GM18505 (cell line): Measurements from ENCODE around the gene ICAM2.
"Not testable (repeated sequence)": the region's sequence is repeated elsewhere in the genome, so short reads cannot be mapped to it uniquely, and the experiment has no call there.

ENCODE experiments used
- ATAC-seq: cut with Tn5 transposase; IDR thresholded peaks from one replicate; pipeline ENCODE4 v1.9.1; 2021; ENCODE audit not compliant: unreplicated experiment
- POLR2A ChIP-seq: IDR thresholded peaks from 4 replicates; pipeline ENCODE4 v1.6.1; 2011; ENCODE audit warnings: borderline replicate concordance; ENCODE audit not compliant: insufficient read depth, insufficient read length; ENCODE audit errors: extremely low read depth

Gene ICAM2

DNA sequence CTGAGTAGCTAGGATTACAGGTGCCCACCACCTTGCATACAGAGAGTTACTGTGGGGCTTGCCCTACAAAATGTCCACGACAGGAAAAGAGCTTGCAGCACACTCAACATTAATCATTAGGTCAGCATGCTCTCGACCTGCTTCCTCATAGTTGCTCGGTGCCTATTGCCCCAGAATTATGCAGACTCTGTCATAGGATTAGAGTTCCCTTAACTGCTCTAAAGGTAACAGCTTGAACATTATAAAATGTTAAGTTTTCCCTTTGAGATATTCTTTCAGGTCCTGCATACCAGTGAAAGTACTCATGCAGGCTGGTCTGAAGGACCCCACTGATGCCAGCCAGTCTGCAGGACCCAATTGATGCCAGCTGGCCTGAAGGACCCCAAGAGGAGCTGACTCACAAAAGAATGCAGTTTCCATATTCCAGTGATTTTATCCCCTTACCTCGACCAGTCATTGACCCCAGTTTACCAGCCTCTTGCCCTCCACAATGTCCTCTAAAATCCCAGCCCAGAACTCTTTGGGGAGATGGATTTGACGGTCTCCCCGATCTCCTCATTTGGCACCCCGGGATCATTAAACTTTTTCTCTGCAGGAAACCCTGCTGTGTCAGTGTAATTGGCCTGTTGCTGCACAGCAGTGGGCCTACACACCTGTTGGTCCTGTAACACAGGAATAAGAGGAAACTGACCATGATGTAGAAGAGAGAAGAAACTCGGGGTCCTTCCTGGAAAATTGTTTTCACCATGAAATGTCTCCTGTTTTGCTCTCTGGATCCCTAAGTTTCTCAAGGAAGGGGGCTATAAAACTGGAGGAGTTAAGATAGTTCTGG is 10.6 kb downstream of the ICAM2 start:
- no peak for TF ChIP-seq POLR2A
- no peak for ATAC-seq

- no peak for TF ChIP-seq POLR2A
- no peak for ATAC-seq
Measured at GRCh38 chr17:64008830-64009229, 11.6 kb downstream of the ICAM2 start.

- TF ChIP-seq POLR2A: no peak
- no peak for ATAC-seq
Measured at GRCh38 chr17:64008346-64008745, 12.1 kb downstream of the ICAM2 start.

DNA sequence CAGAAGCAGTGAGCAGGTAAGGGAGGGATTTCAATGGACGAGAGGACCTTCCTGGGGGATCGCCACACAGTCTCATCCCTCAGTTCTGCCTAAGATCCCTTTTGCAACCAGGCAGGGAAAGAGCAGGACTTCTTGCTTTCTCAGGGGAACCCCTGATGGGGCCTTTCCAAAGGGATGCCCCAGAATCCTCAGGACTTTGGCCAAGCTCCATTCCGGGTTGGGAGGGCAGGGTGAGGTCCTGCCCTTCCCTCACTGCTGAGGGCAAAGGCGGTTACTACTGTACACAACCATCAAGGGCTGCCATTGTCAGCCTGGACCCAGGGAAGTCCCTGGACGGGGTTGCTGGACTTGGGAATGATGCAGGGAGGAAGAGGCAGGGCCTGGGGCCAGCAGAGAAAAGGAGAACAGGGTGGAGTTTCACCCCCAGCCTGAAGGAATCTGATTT is 12.6 kb downstream of the ICAM2 start:
- ATAC-seq: no peak
- no peak for TF ChIP-seq POLR2A

DNA sequence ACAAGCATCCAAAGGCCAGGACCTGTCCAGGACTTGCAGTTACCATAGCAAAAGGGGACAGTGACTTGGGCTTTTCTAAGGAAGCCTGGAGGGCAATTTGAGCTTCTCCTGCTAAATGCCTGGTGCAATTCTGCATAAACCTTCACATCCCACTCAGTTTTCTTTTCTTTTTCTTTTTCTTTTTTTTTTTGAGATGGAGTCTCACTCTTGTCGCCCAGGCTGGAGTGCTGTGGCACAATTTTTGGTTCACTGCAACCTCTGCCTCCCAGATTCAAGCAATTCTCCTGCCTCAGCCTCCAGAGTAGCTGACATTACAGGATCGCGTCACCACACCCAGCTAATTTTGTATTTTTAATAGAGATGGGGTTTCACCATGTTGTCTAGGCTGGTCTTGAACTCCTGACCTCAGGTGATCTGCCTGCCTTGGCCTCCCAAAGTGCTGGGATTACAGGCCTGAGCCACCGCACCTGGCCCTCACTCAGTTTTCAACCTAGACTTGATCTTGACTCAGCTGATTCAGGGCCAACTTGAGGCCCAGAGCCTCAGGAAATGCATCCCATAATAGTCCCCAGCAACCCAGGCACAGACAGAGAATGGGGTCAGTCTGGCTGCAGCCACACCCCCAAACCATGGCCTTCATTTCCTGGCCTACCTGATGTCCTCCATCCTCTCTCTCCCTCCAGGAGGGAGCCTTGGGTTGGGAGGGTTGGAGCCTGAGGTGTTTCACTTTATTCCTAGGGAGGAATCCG is 13.2 kb downstream of the ICAM2 start:
- not testable (repeated sequence) for ATAC-seq

- ATAC-seq: no peak
- TF ChIP-seq POLR2A: no peak
Measured at GRCh38 chr17:64006361-64007088, 13.9 kb downstream of the ICAM2 start.

GRCh38 chr17:64005734-64006167 is 14.7 kb downstream of the ICAM2 start:
- no peak for ATAC-seq

DNA sequence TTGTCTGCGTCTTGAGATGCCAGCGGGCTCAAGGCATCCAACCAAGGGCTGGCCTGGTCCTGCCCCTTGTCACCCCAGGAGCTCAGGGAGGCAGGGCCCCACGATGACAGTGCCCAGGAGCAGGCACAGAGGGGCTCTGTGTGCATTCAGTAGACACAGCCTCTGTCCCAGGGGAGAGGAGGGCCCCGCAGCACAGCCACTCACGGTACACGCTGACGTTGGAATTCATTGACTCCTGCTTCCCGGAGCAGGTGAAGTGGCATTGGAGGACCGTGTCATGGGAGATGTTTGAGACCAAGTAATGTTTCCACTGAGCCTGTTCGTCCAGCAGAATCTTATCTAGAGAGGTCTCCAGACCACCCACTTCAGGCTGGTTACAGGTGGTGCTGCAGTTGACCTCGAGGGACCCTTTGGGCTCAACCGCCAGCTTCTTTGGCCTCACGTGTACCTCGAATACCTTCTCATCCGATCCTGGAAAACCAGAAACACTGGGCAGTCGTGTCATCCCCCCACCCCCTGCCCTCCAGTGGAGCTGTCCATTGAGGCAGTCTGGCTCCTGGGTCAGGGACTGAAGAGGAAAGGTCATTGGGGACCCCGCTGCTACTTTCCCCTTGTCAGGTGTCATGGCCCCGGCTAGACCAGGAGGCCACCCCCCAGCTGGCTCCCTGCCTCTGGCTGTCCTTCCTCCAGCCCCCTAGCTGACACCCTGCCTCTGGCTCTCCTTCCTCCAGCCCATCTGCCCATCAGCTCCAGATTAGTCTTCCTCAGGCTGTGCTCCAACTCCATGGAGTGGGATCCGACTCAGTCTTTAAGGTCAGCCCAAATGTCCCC is 15.3 kb downstream of the ICAM2 start:
- ATAC-seq: no peak
- TF ChIP-seq POLR2A: no peak

More at GRCh38 chr17:64005734-64006167, 14.7 kb downstream of the ICAM2 start:
- no peak for TF ChIP-seq POLR2A

- ATAC-seq: no peak
- no peak for TF ChIP-seq POLR2A
Measured at GRCh38 chr17:64004218-64004770, 16.1 kb downstream of the ICAM2 start.

DNA sequence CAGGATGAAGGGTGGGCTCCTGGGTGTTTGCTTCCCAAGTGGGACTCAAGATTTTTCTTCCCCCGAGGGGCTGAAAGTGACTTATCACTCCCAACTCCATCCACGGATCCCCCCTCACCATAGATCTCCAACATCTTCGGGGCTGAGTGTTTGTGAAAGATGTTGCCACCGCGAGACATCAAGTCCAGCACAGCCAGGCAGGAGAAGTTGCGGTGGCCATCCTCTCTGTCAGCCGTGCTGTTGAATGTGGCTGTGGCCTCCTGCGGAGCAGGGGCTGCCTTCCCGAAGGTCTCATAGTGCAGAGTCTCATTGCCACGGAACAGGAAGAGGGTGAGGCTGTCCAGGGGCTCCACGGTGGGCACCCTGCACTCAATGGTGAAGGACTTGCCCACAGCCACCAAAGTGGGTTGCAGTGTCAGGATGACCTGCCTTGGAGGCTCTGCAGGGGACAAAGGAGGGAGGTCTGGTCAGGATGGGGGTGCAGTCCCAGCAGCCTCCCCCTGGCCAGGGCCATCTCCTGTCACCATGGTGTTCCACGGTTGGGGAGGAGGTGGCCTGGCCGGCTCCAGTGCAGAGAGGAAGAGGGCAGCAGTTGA is 16.8 kb downstream of the ICAM2 start:
- no peak for TF ChIP-seq POLR2A
- ATAC-seq: no peak

- no peak for ATAC-seq
- no peak for TF ChIP-seq POLR2A
Measured at GRCh38 chr17:64002658-64003525, 17.5 kb downstream of the ICAM2 start.
